Vagina (tissue), 2 donors: Measurements from ENCODE around the gene PYDC1.

Experiments
- POLR2A ChIP-seq, 2 donors: fragments of 450-650 bp; IDR thresholded peaks; one replicate each; pipeline ENCODE4 v1.6.1; 2017; ENCODE audit warnings: antibody characterized with exemption in 2 of 2, mild to moderate bottlenecking in 2 of 2, moderate library complexity in 2 of 2
- TF ChIP-seq, protein P1 (sequence below), 3 experiments: fragments of 450-650 bp in 2 of 3; fragments of 200-600 bp in 1 of 3; sonication (generic) in 1 of 3; IDR thresholded peaks; one replicate each; pipeline ENCODE4 v1.5.1; 2017 to 2019; ENCODE audit warnings: antibody characterized with exemption in 3 of 3, mild to moderate bottlenecking in 2 of 3, moderate library complexity in 2 of 3

- TF ChIP-seq POLR2A (IDR thresholded peaks at IDR 0.05), result no peak
- TF ChIP-seq, protein P1, sequence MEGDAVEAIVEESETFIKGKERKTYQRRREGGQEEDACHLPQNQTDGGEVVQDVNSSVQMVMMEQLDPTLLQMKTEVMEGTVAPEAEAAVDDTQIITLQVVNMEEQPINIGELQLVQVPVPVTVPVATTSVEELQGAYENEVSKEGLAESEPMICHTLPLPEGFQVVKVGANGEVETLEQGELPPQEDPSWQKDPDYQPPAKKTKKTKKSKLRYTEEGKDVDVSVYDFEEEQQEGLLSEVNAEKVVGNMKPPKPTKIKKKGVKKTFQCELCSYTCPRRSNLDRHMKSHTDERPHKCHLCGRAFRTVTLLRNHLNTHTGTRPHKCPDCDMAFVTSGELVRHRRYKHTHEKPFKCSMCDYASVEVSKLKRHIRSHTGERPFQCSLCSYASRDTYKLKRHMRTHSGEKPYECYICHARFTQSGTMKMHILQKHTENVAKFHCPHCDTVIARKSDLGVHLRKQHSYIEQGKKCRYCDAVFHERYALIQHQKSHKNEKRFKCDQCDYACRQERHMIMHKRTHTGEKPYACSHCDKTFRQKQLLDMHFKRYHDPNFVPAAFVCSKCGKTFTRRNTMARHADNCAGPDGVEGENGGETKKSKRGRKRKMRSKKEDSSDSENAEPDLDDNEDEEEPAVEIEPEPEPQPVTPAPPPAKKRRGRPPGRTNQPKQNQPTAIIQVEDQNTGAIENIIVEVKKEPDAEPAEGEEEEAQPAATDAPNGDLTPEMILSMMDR (IDR thresholded peaks at IDR 0.05), result no peak
Measured at GRCh38 chr16:31206776-31207175, 10.2 kb downstream of the PYDC1 start.
